Muscle of leg (tissue), 11 donors: Measurements from ENCODE around the gene PTPRZ1. TPM values are rescaled to one million over a fixed set of nuclear protein-coding genes. Genes with fewer than 3 reads are reported as not detected.
A peak's percentile ranks its signal among the peaks of the same experiment; 100 is the strongest.

ENCODE experiments used
- DNase-seq: peaks from one replicate; pipeline ENCODE4 v3.0.0; 2013
- H3K27ac ChIP-seq: one replicate; pipeline ENCODE4 v1.5.1; 2013; ENCODE audit warnings: mild to moderate bottlenecking, low read length, control low read depth
- H3K27me3 ChIP-seq: one replicate; pipeline ENCODE4 v1.6.1; 2013; ENCODE audit warnings: low read length; ENCODE audit not compliant: control insufficient read depth, insufficient read depth
- H3K36me3 ChIP-seq: one replicate; pipeline ENCODE4 v1.6.1; 2013; ENCODE audit warnings: low read length; ENCODE audit not compliant: control insufficient read depth, insufficient read depth
- H3K4me1 ChIP-seq: one replicate; pipeline ENCODE4 v1.6.1; 2013; ENCODE audit warnings: low read length; ENCODE audit not compliant: control insufficient read depth, insufficient read depth
- H3K4me3 ChIP-seq: one replicate; pipeline ENCODE4 v1.5.1; 2013; ENCODE audit warnings: low read length, control low read depth
- H3K9me3 ChIP-seq: replicated peaks from 2 replicates; pipeline ENCODE4 v1.6.1; 2013; ENCODE audit warnings: low read depth, low read length; ENCODE audit not compliant: control insufficient read depth
- WGBS: methylation state at CpG from one replicate; pipeline ENCODE4 v1.1.5; 2013; ENCODE audit warnings: missing lambda C conversion rate; ENCODE audit not compliant: insufficient coverage; 5-methylcytosine and 5-hydroxymethylcytosine counted together
- polyA plus RNA-seq, 8 donors: library from polyadenylated mRNA; unstranded; fragments of 120-200 nt; gene quantifications; one replicate each; pipeline versions ENCODE4 v1.2.1 to v1.2.3, GENCODE V29; 2013; ENCODE audit warnings: inconsistent platforms in 1 of 8, low replicate concordance in 1 of 8; ENCODE audit not compliant: insufficient read length in 8 of 8, insufficient read depth in 1 of 8
- total RNA-seq: library from RNA; stranded (reverse); fragments of 120-200 nt; gene quantifications from one replicate; pipeline ENCODE4 v1.2.4, GENCODE V29; 2013

Gene PTPRZ1
- total and polyA plus RNA-seq, 9 donors, result 3.0 to 18.7 (median 4.9) TPM

- Histone ChIP-seq H3K27ac (no peak overlapping the region), H3K9me3 (no peaks in the 10 kb centered on the region), H3K4me3 (no peak overlapping the region), H3K27me3 (no peaks in the 10 kb centered on the region), H3K36me3 (no peaks in the 10 kb centered on the region), H3K4me1 (no peaks in the 10 kb centered on the region)
- WGBS, result no CpG with 5 or more reads among the region's 1 CpG
- no peak for DNase-seq
Measured at GRCh38 chr7:122068046-122068445, 195.1 kb downstream of the PTPRZ1 start.

DNA sequence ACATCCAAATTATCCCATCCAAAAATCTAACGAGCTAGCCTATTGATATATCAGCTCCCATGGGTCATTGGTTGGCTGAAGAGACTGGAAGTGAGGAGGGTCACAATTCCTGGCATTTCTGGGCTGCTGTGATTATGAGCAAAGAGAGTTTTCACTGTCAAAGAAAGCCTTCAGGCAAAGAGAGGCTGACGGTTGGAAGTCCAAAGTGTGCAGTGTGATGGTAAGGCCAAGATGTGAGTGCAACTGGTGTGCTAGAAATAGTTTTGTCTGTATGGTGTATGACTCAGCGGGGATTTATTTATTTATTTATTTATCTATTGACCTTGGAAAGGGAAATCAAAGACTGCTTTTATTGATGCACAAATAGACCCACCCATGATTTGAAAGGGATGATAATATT lies 196.0 kb downstream of the PTPRZ1 start:
- no peaks in the 10 kb centered on the region for H3K9me3 ChIP-seq
- no peak for DNase-seq
- H3K36me3 ChIP-seq, result no peaks in the 10 kb centered on the region
- H3K27me3 ChIP-seq, result no peaks in the 10 kb centered on the region
- no peak overlapping the region for H3K4me3 ChIP-seq
- H3K27ac ChIP-seq, result no peak overlapping the region
- H3K4me1 ChIP-seq, result no peaks in the 10 kb centered on the region
- 60% methylated on average over 1 of the region's 3 CpGs for WGBS

GRCh38 chr7:122070062-122070461 lies 197.1 kb downstream of the PTPRZ1 start:
- no peak for DNase-seq
- Histone ChIP-seq H3K4me1 (no peaks in the 10 kb centered on the region), H3K36me3 (peaks cover 2% of the 10 kb centered on the region), H3K9me3 (no peaks in the 10 kb centered on the region), H3K27me3 (no peaks in the 10 kb centered on the region), H3K27ac (no peak overlapping the region), H3K4me3 (no peak overlapping the region)
- WGBS, result no CpG with 5 or more reads among the region's 1 CpG

- H3K9me3 ChIP-seq, result no peaks in the 10 kb centered on the region
- no peak for DNase-seq
- no peaks in the 10 kb centered on the region for H3K4me1 ChIP-seq
- no peak overlapping the region for H3K4me3 ChIP-seq
- H3K36me3 ChIP-seq, result peaks cover 2% of the 10 kb centered on the region
- H3K27me3 ChIP-seq, result no peaks in the 10 kb centered on the region
- no peak overlapping the region for H3K27ac ChIP-seq
- WGBS, result no CpG with 5 or more reads among the region's 3 CpGs
Measured at GRCh38 chr7:122070834-122071233, 197.9 kb downstream of the PTPRZ1 start.

DNA sequence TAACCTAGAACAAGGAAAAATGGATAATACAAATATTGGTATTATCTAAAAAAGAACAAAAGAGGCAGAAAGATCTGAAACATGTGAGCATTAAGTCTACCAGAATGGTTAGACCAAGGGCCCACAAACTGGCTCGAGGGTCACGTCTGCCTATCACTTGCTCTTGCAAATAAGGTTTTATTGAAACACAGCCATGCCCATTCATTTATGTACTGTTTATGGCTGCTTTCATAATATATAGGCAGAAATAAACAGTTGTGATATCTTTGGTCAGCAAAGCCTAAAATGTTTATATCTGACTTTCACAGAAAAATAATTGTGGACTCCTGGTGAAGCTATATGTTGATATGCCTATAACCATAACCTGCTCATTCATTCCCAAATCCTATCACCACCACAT lies 199.3 kb downstream of the PTPRZ1 start:
- DNase-seq, result no peak
- no peaks in the 10 kb centered on the region for H3K27me3 ChIP-seq
- 92% methylated on average over 2 of the region's 2 CpGs for WGBS
- peaks cover 6% of the 10 kb centered on the region for H3K36me3 ChIP-seq
- no peak overlapping the region for H3K4me3 ChIP-seq
- H3K9me3 ChIP-seq, result no peaks in the 10 kb centered on the region
- H3K27ac ChIP-seq, result no peak overlapping the region
- no peaks in the 10 kb centered on the region for H3K4me1 ChIP-seq

GRCh38 chr7:122072924-122073599 lies 200.1 kb downstream of the PTPRZ1 start:
- WGBS, result no CpG with 5 or more reads among the region's 6 CpGs
- no peak for DNase-seq

DNA sequence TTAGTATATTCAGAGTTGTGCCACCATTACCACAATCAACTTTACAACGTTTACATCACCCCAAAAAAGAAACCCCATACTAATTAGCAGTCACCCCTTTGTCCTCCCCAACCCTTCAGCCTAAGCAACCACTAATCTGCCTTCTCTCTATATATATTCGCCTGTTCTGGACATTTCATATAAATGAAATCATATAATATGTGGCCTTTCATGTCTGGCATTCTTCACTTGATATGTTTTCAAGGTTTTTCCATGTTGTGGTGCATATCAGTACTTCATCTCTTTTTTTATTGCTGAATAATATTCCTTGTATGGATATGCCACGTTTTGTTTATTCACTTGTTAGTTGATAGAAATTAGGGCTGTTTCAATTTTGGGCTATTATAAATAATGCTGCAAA lies 200.7 kb downstream of the PTPRZ1 start:
- Histone ChIP-seq H3K27me3 (no peaks in the 10 kb centered on the region), H3K27ac (no peak overlapping the region), H3K9me3 (no peaks in the 10 kb centered on the region), H3K36me3 (peaks cover 11% of the 10 kb centered on the region), H3K4me3 (no peak overlapping the region), H3K4me1 (no peaks in the 10 kb centered on the region)
- DNase-seq, result no peak
- 60% methylated on average over 1 of the region's 3 CpGs for WGBS

More at GRCh38 chr7:122072924-122073599, 200.1 kb downstream of the PTPRZ1 start:
- no peak overlapping the region for H3K4me3 ChIP-seq
- H3K9me3 ChIP-seq, result no peaks in the 10 kb centered on the region
- no peaks in the 10 kb centered on the region for H3K4me1 ChIP-seq
- H3K36me3 ChIP-seq, result peaks cover 11% of the 10 kb centered on the region
- no peak overlapping the region for H3K27ac ChIP-seq
- H3K27me3 ChIP-seq, result no peaks in the 10 kb centered on the region

DNA sequence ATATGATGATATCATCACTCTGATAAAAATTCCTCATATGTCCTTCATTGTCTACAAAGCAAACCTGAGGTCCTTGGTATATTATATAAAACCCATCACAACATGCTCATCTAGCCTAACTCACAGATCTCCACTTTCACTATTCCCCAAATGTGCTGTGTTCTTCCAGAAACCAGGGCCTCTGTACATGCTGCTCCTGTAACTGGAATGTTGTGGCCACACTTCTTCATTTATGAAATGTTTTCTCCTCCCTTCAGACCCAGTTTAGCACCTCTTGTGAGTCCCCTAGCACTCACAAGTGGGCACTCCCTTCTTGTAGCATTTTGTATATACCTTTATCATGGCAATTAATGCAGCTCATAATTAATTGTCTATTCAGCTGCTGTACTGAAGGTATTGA lies 209.2 kb downstream of the PTPRZ1 start:
- no peak for DNase-seq
- Histone ChIP-seq H3K4me3 (no peak overlapping the region), H3K27me3 (no peaks in the 10 kb centered on the region), H3K27ac (no peak overlapping the region), H3K36me3 (peaks cover 21% of the 10 kb centered on the region), H3K4me1 (no peaks in the 10 kb centered on the region), H3K9me3 (no peaks in the 10 kb centered on the region)

- WGBS, result 100% methylated on average over 1 of the region's 2 CpGs
- Histone ChIP-seq H3K9me3 (no peaks in the 10 kb centered on the region), H3K4me3 (no peak overlapping the region), H3K27ac (no peak overlapping the region), H3K36me3 (peaks cover 18% of the 10 kb centered on the region), H3K27me3 (no peaks in the 10 kb centered on the region), H3K4me1 (no peaks in the 10 kb centered on the region)
- DNase-seq, result no peak
Measured at GRCh38 chr7:122082670-122083069, 209.7 kb downstream of the PTPRZ1 start.

- Histone ChIP-seq H3K4me3 (no peak overlapping the region), H3K4me1 (no peaks in the 10 kb centered on the region), H3K27me3 (no peaks in the 10 kb centered on the region), H3K27ac (no peak overlapping the region), H3K9me3 (no peaks in the 10 kb centered on the region), H3K36me3 (peaks cover 2% of the 10 kb centered on the region)
- DNase-seq, result peak; percentile 70
- no CpG with 5 or more reads among the region's 6 CpGs for WGBS
Measured at GRCh38 chr7:122092964-122093797, 220.2 kb downstream of the PTPRZ1 start.
